ENCODE measurements around the gene TEX38. TPM values are rescaled to one million over a fixed set of nuclear protein-coding genes. Genes with fewer than 3 reads are reported as not detected.

TEX38 gene
- total and polyA plus RNA-seq, 10 of the 15 experiments (the other 5 are each of a cell fraction or from before 2014, with no cell fraction given), result 0.07 to 0.32 (median 0.15) TPM; not detected in 7

DNA sequence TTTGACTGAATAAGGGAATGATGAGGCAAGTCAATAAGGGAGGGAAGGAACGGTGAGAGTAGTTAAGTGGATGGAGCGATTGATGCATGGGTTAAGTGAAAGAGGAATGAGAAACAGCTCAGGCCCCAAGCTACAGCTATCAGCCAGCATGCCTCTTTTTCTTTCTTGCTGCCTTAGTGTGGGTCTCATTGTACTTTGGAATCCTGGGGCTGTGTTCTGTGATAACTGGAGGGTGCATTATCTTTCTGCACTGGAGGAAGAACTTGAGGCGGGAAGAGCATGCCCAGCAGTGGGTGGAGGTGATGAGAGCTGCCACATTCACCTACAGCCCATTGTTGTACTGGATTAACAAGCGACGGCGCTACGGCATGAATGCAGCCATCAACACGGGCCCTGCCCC, 1.0 kb downstream of the TEX38 start (continued):
- TF ChIP-seq CUX1 (IDR thresholded peaks at IDR 0.05; ENCODE audit: insufficient replicate concordance, low read depth, low read length) (no peak), RB1 (IDR thresholded peaks at IDR 0.05; ENCODE audit: borderline replicate concordance) (no peak), NRF1 (conservative IDR thresholded peaks at IDR 0.05; ENCODE audit: low read depth, low read length) (no peak), NFXL1 (IDR thresholded peaks at IDR 0.05; ENCODE audit: borderline replicate concordance) (no peak), NFYA (IDR thresholded peaks at IDR 0.05; ENCODE audit: borderline replicate concordance, low read depth, low read length) (no peak), ZSCAN29 (IDR thresholded peaks at IDR 0.05) (no peak)
- TF ChIP-seq, protein P1, sequence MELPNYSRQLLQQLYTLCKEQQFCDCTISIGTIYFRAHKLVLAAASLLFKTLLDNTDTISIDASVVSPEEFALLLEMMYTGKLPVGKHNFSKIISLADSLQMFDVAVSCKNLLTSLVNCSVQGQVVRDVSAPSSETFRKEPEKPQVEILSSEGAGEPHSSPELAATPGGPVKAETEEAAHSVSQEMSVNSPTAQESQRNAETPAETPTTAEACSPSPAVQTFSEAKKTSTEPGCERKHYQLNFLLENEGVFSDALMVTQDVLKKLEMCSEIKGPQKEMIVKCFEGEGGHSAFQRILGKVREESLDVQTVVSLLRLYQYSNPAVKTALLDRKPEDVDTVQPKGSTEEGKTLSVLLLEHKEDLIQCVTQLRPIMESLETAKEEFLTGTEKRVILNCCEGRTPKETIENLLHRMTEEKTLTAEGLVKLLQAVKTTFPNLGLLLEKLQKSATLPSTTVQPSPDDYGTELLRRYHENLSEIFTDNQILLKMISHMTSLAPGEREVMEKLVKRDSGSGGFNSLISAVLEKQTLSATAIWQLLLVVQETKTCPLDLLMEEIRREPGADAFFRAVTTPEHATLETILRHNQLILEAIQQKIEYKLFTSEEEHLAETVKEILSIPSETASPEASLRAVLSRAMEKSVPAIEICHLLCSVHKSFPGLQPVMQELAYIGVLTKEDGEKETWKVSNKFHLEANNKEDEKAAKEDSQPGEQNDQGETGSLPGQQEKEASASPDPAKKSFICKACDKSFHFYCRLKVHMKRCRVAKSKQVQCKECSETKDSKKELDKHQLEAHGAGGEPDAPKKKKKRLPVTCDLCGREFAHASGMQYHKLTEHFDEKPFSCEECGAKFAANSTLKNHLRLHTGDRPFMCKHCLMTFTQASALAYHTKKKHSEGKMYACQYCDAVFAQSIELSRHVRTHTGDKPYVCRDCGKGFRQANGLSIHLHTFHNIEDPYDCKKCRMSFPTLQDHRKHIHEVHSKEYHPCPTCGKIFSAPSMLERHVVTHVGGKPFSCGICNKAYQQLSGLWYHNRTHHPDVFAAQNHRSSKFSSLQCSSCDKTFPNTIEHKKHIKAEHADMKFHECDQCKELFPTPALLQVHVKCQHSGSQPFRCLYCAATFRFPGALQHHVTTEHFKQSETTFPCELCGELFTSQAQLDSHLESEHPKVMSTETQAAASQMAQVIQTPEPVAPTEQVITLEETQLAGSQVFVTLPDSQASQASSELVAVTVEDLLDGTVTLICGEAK (IDR thresholded peaks at IDR 0.05; ENCODE audit: borderline replicate concordance), result no peak

All from GM12878 (cell line).